ENCODE results near the gene PCCA. TPM values are rescaled to one million over a fixed set of nuclear protein-coding genes. Genes with fewer than 3 reads are reported as not detected.

The PCCA gene
- total RNA-seq, 4 donors from 2014 or later = 21.2 to 40.9 (median 31.6) TPM

- DNase-seq (ENCODE audit: low spot score in 2 of 2) = no peak
- Histone ChIP-seq H3K4me3 (no peak overlapping the region), H3K27ac (no peak overlapping the region), H3K36me3 (peaks cover 29% of the 10 kb centered on the region), H3K9me3 (no peaks in the 10 kb centered on the region), H3K27me3 (no peaks in the 10 kb centered on the region), H3K4me1 (no peaks in the 10 kb centered on the region)
- 96% methylated on average over 1 of the region's 1 CpG for WGBS
- no peak for TF ChIP-seq POLR2AphosphoS5 (IDR thresholded peaks at IDR 0.05)
- no peak for TF ChIP-seq POLR2A (IDR thresholded peaks at IDR 0.05)
- TF ChIP-seq EP300 (IDR thresholded peaks at IDR 0.05) = no peak
- TF ChIP-seq, protein P1, sequence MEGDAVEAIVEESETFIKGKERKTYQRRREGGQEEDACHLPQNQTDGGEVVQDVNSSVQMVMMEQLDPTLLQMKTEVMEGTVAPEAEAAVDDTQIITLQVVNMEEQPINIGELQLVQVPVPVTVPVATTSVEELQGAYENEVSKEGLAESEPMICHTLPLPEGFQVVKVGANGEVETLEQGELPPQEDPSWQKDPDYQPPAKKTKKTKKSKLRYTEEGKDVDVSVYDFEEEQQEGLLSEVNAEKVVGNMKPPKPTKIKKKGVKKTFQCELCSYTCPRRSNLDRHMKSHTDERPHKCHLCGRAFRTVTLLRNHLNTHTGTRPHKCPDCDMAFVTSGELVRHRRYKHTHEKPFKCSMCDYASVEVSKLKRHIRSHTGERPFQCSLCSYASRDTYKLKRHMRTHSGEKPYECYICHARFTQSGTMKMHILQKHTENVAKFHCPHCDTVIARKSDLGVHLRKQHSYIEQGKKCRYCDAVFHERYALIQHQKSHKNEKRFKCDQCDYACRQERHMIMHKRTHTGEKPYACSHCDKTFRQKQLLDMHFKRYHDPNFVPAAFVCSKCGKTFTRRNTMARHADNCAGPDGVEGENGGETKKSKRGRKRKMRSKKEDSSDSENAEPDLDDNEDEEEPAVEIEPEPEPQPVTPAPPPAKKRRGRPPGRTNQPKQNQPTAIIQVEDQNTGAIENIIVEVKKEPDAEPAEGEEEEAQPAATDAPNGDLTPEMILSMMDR (IDR thresholded peaks at IDR 0.05) = no peak
Measured at GRCh38 chr13:100323937-100324336, 235.0 kb downstream of the PCCA start.

DNA sequence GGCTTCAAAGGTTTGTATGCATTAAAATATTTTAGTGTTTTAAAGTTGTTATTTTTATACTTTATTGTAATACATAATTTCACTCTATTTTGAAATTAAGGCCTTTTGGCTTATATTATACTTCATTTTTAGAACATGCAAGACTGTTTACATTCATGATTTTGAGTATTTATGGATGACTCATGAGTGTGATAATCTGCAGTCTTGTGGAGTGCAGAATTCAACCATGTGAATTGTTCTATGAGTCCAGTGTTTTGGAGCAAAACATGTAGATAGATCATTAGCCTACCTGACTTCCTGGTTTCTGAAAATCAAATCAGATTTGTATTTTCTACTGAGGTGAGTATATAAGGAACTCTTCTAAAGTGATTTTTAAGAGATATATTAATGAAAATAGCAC lies 241.8 kb downstream of the PCCA start:
- Histone ChIP-seq H3K9me3 (peaks cover 6% of the 10 kb centered on the region), H3K4me3 (no peak overlapping the region), H3K36me3 (peaks cover 17% of the 10 kb centered on the region), H3K4me1 (no peaks in the 10 kb centered on the region), H3K27me3 (no peaks in the 10 kb centered on the region), H3K27ac (no peak overlapping the region)
- TF ChIP-seq, protein P1 (IDR thresholded peaks at IDR 0.05) = no peak
- TF ChIP-seq EP300 (IDR thresholded peaks at IDR 0.05) = no peak
- no peak for TF ChIP-seq POLR2AphosphoS5 (IDR thresholded peaks at IDR 0.05)
- TF ChIP-seq POLR2A (IDR thresholded peaks at IDR 0.05) = no peak
- DNase-seq (ENCODE audit: low spot score in 2 of 2) = no peak

- TF ChIP-seq POLR2AphosphoS5 (IDR thresholded peaks at IDR 0.05) (no peak), POLR2A (IDR thresholded peaks at IDR 0.05) (no peak), EP300 (IDR thresholded peaks at IDR 0.05) (no peak)
- TF ChIP-seq, protein P1 (IDR thresholded peaks at IDR 0.05) = no peak
- Histone ChIP-seq H3K27me3 (no peaks in the 10 kb centered on the region), H3K27ac (no peak overlapping the region), H3K9me3 (peaks cover 6% of the 10 kb centered on the region), H3K36me3 (peaks cover 9% of the 10 kb centered on the region), H3K4me1 (no peaks in the 10 kb centered on the region), H3K4me3 (no peak overlapping the region)
- no peak for DNase-seq (ENCODE audit: low spot score in 2 of 2)
- WGBS = 79% methylated on average over 1 of the region's 1 CpG
Measured at GRCh38 chr13:100333141-100333540, 244.2 kb downstream of the PCCA start.

- no peaks in the 10 kb centered on the region for H3K4me1 ChIP-seq
- WGBS = 91% methylated on average over 1 of the region's 1 CpG
- DNase-seq (ENCODE audit: low spot score in 2 of 2) = no peak
- H3K9me3 ChIP-seq = peaks cover 6% of the 10 kb centered on the region
- H3K27me3 ChIP-seq = no peaks in the 10 kb centered on the region
- no peak overlapping the region for H3K4me3 ChIP-seq
- no peak for TF ChIP-seq POLR2AphosphoS5 (IDR thresholded peaks at IDR 0.05)
- TF ChIP-seq, protein P1 (IDR thresholded peaks at IDR 0.05) = no peak
- no peak overlapping the region for H3K27ac ChIP-seq
- peaks cover 8% of the 10 kb centered on the region for H3K36me3 ChIP-seq
Measured at GRCh38 chr13:100334214-100334613, 245.3 kb downstream of the PCCA start.

GRCh38 chr13:100336795-100337516 lies 248.1 kb downstream of the PCCA start:
- Histone ChIP-seq H3K4me3 (no peak overlapping the region), H3K9me3 (peaks cover 6% of the 10 kb centered on the region), H3K36me3 (no peaks in the 10 kb centered on the region), H3K27me3 (no peaks in the 10 kb centered on the region), H3K27ac (no peak overlapping the region), H3K4me1 (no peaks in the 10 kb centered on the region)
- DNase-seq (ENCODE audit: low spot score in 2 of 2) = no peak
- 88% methylated on average over 9 of the region's 9 CpGs for WGBS
- no peak for TF ChIP-seq POLR2AphosphoS5 (IDR thresholded peaks at IDR 0.05)
- TF ChIP-seq EP300 (IDR thresholded peaks at IDR 0.05) = no peak
- TF ChIP-seq, protein P1 (IDR thresholded peaks at IDR 0.05) = no peak
- TF ChIP-seq POLR2A (IDR thresholded peaks at IDR 0.05) = no peak

All from suprapubic skin (tissue), 4 donors.